GM19395 (cell line): ENCODE data around the gene KLHDC2.
"Not testable (repeated sequence)": the region's sequence is repeated elsewhere in the genome, so short reads cannot be mapped to it uniquely, and the experiment has no call there.

ENCODE experiments used
- ATAC-seq: cut with Tn5 transposase; IDR thresholded peaks from one replicate; pipeline ENCODE4 v1.9.1; 2021; ENCODE audit warnings: mild to moderate bottlenecking, moderate library complexity; ENCODE audit not compliant: unreplicated experiment

KLHDC2 gene, protein sequence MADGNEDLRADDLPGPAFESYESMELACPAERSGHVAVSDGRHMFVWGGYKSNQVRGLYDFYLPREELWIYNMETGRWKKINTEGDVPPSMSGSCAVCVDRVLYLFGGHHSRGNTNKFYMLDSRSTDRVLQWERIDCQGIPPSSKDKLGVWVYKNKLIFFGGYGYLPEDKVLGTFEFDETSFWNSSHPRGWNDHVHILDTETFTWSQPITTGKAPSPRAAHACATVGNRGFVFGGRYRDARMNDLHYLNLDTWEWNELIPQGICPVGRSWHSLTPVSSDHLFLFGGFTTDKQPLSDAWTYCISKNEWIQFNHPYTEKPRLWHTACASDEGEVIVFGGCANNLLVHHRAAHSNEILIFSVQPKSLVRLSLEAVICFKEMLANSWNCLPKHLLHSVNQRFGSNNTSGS

DNA sequence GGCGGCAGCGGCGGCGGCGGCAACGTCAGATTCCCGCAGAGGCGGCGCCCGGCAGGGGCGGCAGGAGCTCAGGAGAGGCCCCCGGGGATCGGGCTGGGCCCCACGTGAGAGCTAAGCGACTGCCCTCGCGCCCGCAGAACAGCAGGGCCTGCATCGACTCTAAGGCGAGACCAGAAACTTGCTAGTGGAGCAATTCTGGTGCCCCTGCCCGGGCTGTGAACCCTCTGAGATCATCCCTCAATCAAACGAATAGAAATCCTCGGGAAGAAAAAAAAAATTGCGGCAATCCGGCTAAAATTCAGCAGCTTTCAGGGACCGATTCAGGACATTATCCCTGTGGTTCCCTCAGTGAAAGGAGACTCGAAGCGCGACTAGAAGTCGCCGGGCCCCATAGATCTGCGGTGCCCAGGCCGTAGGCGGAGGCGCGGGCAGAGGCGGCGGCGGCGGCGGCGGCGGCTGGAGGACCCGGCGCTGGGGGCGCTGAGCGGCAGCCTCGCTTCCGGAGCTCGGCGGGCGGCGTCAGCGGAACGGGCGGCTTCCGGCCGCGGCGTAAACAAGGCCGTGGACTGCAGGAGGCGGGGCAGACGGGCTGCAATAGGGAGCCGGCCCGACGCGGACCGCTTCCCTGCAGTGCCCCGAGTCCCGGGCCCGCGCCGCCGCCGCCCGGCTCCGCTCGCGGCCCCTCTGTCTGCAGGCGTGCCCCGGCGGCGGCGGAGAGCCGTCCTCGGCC is at the start of gene KLHDC2:
Gene KLHDC2 (plus strand): TSS at position 583 of the 730 bp plus-strand sequence. CDS start 316 bp downstream, outside the sequence.
- peak; percentile 91 for ATAC-seq

DNA sequence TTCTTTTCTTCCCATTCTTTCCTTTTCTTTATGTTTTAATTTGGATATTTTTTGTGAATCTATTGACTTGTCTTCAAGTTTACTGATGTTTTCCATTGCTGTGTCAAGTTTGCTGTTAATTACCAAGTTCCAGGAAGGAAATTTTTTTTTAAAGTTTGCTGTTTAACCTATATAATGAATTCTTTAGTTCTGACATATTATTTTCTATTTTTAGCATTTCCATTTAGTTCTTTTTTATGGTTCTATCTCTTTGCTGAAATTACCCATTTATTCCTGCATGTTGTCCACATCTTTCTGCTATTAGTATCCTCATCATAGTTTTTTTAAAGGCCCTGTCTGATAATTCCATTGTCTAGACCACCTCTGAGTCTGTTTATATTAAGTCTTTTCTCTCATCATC is 47.2 kb upstream of the KLHDC2 start:
- ATAC-seq: no peak

DNA sequence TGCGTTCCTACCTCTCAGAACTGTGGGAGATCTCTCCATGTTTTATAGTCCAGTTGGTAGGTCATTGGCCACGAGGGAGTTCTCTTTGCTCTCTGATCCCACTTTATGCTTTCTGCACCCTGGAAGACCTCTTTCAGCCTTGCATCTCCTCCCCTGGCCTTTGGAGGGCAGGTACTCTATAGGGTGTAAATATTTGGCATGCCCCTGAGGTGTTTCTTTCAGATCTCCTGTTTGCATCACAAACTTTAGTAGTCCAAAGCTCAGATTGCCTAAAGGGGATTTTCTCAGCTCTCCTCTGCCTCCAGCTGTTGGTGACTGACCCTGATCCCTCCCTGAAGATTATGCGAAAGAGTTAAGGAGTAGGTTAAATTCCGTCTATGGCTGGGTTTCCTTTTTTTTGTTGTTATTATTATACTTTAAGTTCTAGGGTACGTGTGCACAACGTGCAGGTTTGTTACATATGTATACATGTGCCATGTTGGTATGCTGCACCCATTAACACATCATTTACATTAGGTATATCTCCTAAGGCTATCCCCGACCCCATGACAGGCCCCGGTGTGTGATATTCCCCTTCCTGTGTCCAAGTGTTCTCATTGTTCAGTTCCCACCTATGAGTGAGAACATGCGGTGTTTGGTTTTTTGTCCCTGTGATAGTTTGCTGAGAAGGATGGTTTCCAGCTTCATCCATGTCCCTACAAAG is 46.1 kb upstream of the KLHDC2 start:
- ATAC-seq: not testable (repeated sequence)

DNA sequence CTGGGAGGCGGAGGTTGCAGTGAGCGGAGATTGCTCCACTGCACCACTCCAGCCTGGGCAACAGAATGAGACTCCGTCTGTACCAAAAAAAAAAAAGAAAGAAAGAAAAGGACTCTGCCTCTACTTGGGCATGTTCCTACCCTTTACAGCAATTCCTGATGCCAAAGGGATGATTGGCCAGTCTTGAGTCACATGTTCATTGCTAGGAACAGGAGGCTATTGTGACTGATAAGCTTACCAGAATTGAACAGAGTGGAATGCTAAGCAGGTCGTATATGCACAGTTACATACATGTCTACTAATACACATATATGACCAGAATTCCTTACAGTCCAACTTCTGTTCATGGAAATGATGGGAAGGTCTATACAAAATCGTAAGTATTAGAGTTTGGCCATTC is 40.8 kb upstream of the KLHDC2 start:
- ATAC-seq: no peak

DNA sequence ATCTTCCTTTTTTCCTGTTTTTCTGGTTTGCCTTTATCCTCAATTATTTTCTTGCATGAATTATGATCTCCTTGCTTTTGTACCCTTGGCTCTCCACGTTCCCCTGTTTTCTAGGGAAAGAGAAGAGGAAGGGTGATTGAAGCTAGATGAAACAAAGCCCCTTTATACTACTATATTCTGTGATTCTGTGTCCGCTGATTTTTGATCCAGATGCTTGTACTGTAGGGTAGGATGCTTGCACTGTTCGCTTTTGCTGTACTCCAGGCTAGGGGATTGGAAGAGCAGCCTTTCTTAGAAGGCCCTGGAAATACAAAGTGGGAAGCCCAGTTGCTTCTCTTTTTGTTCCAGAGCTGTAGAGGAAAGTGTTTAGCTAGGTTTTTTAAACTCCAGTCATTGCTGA is 35.1 kb upstream of the KLHDC2 start:
- no peak for ATAC-seq

DNA sequence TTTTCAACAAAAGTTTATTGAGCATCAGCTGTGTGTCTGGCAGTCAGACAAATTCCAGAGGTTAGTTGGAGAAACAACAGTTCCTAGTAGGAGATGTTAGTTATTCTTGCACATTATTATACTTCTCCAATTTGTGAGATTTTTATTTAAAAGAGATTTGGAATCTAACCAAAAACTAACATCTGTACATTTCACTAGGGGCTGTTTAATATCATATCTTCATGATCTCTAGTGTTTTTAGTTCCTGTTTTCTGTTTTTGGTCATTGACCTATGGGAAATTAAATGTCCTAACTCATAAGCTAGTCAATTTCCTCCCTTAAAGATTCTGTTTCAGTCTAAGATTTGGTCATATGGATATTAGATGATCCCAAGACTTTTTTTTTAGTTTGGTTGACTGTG is 34.1 kb upstream of the KLHDC2 start:
- no peak for ATAC-seq

DNA sequence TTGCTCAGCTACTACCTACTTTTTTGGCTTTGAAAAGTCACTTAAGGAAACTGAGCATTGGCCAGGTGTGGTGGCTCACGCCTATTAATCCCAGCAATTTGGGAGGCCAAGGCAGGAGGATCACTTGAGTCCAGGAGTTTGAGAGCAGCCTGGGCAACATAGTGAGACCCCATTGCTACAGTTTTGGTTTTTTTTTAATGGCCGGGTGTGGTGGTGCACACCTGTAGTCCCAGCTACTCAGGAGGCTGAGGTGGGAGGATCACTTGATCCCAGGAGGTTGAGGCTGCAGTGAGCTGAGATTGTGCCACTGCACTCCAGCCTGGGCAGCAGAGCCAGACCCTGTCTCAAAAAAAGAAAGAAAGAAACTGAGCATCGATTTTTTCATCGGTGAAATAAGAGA is 32.3 kb upstream of the KLHDC2 start:
- not testable (repeated sequence) for ATAC-seq

DNA sequence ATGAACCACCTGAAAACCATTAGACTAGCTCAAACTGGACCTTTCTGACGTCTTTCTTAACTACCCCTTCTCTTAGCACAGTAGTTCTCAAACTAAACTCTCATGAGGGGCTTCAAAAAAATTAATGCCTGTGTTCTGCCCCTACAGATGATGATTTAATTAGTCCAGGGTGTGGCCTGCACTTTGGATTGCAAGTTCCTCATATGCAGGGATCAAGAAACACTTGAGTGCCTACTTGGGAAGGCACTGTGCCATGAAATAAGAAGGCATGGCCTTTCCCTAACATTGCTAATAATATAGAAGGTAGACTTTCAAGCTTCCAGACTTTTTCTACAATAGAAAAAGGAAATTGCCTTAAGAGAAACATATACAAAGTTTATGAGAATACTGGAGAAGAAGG is 22.8 kb upstream of the KLHDC2 start:
- no peak for ATAC-seq

DNA sequence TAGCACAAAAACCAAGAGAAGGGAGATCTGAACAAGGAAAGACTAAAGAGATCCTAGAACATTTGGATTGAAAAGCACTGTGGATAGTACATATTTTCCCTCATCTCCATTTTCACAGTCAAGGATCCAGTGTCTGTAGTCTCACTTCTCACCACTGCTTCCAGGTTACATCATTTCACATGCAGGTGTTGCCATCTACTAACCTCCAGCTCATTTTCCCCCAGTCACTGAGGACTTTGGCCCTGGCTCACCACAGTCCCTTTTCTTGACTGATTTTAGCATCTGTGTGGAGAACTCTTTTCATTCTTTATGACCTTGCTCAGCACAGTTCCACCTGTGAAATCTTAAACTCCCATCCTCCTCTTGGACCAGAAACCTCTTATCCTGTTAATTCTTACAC is 21.5 kb upstream of the KLHDC2 start:
- not testable (repeated sequence) for ATAC-seq

DNA sequence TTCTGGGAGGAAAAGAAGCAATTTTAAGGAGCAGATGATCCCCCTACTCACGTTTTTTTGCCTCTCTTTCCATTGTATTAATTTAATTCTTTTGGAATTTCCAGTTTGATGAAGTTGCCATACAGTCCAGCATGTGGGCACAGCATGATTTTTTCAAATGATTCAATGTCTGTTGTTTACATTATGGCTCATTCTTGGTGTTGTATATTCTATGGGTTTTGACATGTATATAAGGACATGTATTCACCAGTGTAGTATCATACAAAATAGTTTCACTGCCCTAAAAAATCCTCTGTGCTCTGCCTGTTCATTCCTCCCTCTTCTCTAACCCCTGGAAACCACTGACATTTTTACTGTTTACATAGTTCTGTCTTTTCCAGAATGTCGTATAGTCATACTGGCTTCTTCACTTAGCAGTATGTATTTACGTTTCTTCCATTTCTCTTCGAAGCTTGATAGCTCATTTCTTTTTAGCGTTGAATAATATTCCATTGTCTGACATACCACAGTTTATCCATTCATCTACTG is 13.3 kb upstream of the KLHDC2 start:
- no peak for ATAC-seq

DNA sequence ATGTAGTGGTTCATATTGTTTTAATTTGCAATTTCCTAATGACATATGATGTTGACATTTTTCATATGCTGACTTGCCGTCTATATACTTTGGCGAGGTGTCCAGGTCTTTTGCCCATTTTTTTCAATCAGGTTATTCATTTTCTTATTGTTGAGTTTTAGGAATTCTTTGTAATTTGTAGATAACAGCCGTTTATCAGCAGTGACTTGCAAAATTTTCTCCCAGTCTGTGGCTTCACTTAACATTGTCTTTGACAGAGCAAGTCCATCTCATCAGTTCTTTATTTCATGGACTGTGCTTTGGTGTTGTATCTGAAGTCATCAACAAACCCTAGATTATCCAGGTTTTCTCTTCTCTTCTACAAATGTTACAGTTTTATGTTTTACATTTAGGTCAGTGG is 12.6 kb upstream of the KLHDC2 start:
- no peak for ATAC-seq

DNA sequence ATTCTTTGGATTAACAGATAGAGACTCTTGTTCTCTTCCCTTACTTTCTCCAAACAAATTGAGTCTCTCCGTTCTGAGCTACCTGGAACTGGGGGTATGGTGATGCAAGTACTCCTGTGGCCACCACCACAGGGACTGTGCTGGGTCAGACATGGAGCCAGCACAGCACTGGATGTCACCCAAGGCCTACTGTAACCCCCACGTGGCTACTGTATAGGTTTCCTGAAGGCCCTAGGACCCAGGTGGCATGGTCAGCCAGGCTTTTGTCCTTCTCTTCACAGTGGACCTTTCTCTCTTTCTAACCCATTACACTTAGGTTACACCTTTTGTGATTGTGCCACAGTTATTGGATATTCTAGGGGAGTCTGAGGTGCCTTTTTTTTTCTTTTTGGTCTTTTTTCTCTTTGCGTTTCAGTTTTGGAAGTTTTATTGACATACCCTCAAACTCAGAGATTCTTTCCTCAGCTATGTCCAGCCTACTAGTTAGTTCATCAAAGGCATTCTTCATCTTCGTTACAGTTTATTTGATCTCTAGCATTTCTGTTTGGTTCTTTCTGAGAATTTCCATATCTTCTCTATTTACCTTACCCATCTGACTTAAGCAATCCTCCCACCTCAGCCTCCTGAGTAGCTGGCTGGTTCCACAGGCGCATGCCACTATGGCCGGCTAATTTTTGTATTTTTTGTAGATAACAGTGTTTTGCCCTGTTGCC is 6.0 kb upstream of the KLHDC2 start:
- no peak for ATAC-seq

DNA sequence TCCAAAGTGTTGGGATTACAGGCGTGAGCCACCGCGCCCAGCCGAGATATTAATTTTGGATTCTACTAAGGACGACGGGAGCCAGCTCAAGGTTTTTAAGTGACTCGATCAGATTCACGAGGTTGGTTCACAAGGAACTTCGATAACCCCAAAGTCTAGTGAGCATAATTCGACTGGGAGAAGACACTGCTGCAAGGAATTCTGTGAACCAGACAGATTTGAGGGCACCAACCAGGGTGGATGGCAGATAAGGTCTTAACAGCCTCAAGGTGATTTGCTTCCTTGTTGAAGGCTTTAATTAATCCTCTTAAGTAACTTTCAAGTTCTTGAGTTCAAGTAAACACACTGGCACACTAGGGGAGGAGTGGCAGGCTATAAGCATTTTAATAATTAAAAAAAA is 1.1 kb upstream of the KLHDC2 start:
- ATAC-seq: no peak

DNA sequence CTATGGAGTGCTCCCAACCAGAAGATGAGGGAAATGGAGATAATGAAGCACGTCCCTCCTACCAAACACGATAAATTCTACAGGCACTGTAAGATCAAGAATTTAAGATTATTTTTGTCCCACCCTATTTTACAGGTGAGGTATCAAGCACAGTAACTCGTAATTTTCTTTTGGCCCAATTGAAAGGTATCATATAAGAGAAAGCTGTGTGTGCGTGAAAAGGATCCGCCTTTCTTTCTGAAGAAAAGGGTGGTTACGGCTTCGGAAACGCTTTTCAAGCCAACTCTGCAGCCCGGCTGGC is 733 bp upstream of the KLHDC2 start:
- no peak for ATAC-seq

DNA sequence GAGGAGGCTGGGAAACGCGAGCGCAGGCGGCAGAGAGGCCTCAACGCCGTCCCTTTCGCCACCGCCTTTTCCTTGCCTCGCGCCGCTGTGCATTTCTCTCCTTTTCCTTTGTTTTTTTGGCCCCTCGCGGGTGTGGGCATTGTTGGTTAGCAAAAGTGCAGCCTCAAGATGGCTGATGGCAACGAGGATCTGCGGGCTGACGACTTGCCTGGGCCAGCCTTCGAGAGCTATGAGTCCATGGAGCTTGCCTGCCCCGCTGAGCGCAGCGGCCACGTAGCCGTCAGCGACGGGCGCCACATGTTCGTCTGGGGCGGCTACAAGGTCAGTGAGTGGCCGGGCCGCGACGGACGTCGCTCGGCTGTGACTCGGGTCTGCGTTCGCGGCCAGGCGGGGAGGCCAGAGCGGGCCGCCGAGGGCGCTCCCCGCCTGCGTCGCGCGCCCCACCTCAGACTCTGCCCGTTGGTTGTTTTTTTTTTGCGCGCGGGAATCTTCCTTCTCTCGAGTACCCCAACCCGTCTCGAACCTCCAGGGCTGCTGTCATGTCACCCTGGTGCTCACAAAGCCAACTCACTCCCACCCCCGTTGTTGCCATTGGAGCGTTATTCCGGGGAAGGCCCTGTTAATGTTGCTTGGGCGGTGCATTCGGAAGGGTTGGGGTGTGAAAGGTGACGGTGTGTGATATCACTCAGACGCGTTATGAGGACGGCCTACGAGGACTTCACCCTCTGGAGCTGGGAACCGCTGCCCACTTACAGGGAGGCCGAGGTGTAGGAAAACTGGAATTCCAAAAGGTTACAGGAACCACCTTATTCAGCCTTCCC is 558 bp downstream of the KLHDC2 start:
- peak; percentile 33 for ATAC-seq

DNA sequence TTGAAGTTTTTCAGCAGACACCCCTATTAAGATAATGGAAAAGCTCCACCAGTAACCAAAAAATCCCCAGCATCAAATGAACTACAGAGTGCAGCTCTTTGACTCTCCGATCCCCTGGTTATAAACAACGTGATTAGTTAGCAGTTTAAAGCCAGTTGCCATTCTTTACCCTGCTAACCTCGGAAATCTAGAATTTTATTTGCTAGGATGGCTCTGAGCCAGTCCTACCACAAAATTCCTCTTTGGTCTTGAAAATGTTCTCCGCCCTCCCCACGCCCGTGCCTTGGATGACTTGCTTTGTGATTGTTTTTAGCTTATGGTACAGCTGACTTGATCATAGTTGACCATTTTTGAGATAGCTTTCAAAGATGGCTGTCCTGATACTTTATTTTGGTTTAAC is 1.2 kb downstream of the KLHDC2 start:
- no peak for ATAC-seq

DNA sequence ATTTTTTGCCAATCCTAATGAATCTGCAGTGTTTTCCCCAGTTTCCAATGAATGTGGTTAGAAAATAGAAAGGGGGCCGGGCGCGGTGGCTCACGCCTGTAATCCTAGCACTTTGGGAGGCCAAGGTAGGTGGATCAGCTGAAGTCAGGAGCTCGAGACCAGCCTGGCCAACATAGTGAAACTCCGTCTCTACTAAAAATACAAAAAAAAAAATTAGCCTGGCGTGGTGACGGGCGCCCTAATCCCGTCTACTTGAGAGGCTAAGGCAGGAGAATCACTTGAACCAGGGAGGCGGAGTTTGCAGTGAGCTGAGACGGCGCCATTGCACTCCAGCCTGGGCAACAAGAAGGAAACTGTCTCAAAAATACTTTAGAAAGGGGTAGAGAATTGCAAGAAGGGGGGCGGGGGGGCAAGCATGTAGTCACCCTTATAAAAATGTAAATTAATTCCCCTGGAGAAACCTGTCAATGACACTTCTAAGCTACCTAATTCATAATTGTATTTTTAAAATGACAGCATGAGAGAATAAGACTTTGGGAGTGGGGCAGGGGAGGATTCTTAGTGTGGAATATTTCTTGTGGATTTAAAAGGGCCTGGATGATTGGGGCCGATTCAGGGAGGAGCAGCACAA is 1.7 kb downstream of the KLHDC2 start:
- ATAC-seq: no peak

DNA sequence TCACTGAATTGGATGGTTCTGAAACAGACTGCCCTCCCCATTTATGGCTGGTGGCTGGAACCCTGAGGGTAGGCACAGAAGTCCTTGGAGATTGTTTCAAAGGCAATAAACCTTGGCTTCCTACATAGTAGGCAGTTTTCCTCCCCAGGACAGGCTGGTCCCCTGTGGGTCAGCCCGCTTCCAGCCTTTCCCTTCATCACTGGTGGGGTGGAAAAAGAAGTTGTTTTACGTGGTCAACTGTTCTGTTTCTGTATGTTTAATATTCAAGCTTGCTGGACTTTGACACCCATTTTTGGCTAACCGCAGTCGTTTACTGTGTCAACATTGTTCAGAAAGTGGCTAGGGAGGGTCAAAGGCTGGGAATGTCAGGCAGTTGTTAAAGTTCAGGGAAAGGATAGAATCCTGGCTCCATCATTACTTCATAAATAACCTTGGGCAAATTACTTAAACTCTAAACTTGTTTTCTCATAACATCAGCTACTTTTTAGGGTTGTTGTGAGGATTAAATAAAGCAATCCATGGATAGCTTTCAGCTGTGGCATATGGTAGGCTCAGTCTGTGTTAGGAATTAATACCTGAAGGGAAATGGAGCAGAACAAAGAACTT is 2.4 kb downstream of the KLHDC2 start:
- ATAC-seq: no peak

DNA sequence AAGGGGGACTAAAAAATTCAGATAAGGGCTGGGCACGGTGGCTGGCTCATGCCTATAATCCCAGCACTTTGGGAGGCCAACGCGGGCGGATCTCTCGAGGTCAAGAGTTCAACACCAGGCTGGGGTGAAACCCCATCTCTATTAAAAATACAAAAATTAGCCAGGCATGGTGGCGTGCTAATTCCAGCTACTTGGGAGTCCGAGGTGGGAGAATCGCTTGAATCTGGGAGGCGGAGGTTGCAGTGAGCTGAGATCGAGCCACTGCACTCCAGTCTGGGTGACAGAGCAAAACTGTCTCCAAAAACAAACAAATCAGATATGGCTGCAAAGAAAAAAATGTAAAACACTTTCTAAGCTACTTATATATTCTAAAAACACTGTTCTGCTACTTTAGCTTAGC is 3.7 kb downstream of the KLHDC2 start:
- not testable (repeated sequence) for ATAC-seq
